Neutrophil (primary cell): ENCODE measurements around the gene SPAG16.
"Not testable (repeated sequence)": the region's sequence is repeated elsewhere in the genome, so short reads cannot be mapped to it uniquely, and the experiment has no call there.

ENCODE experiments used
- H3K27ac ChIP-seq: fragments of 200-600 bp; sonication (generic); 2 replicates; pipeline ENCODE4 v1.5.1; 2016; ENCODE audit warnings: mild to moderate bottlenecking, moderate library complexity
- H3K27me3 ChIP-seq: fragments of 200-600 bp; sonication (generic); 2 replicates; pipeline ENCODE4 v1.6.0; 2016; ENCODE audit warnings: mild to moderate bottlenecking
- H3K36me3 ChIP-seq: fragments of 200-600 bp; sonication (generic); 2 replicates; pipeline ENCODE4 v1.5.1; 2017
- H3K4me1 ChIP-seq, 2 experiments: fragments of 200-600 bp in 1 of 2; sonication (generic) in 1 of 2; 1 replicate in 1 of 2; 2 replicates in 1 of 2; pipeline versions ENCODE4 v1.5.1 to v1.6.1; 2013 to 2016; ENCODE audit warnings: low read depth in 1 of 2, low read length in 1 of 2, mild to moderate bottlenecking in 1 of 2, moderate library complexity in 1 of 2; ENCODE audit not compliant: control insufficient read depth in 1 of 2, insufficient read depth in 1 of 2
- H3K4me3 ChIP-seq, 2 experiments: fragments of 200-600 bp in 1 of 2; sonication (generic) in 1 of 2; 1 replicate in 1 of 2; 2 replicates in 1 of 2; pipeline ENCODE4 v1.5.1; 2013 to 2016; ENCODE audit warnings: low read depth in 1 of 2, low read length in 1 of 2, mild to moderate bottlenecking in 1 of 2, moderate library complexity in 1 of 2
- H3K9me3 ChIP-seq: fragments of 200-600 bp; sonication (generic); 2 replicates; pipeline ENCODE4 v1.5.1; 2016
- CTCF ChIP-seq: fragments of 200-600 bp; sonication (generic); IDR thresholded peaks from 2 replicates; pipeline ENCODE4 v1.5.1; 2016; ENCODE audit warnings: antibody characterized with exemption

Gene SPAG16

DNA sequence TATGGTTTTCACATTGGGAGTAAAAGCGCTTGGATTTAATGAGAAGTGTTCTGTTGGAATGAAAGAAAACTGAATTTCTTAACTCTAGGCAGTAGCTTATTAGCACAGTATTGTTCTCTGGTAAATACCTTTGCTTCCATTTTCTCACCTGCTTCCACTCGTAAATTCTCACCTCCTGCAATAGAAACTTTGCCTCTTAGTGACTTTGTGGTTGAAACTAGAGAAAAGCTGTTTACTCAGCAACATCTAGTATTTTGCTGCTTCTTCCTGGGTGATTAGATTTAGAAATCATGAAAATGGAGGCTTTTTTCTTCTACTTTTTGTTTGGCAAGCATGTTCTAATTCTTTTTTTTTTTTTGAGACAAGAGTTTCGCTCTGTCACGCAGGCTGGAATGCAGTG is 385.4 kb downstream of the SPAG16 start:
- Histone ChIP-seq H3K4me1 (no peaks in the 10 kb centered on the region), H3K36me3 (no peaks in the 10 kb centered on the region), H3K9me3 (peaks cover 3% of the 10 kb centered on the region), H3K4me3 (no peak overlapping the region), H3K27ac (no peak overlapping the region), H3K27me3 (no peaks in the 10 kb centered on the region)
- no peak for TF ChIP-seq CTCF

- Histone ChIP-seq H3K27me3 (no peaks in the 10 kb centered on the region), H3K9me3 (no peaks in the 10 kb centered on the region), H3K36me3 (no peaks in the 10 kb centered on the region), H3K27ac (no peak overlapping the region), H3K4me3 (no peak overlapping the region), H3K4me1 (no peaks in the 10 kb centered on the region)
- no peak for TF ChIP-seq CTCF
Observed at GRCh38 chr2:213678437-213679218, 394.4 kb downstream of the SPAG16 start.

DNA sequence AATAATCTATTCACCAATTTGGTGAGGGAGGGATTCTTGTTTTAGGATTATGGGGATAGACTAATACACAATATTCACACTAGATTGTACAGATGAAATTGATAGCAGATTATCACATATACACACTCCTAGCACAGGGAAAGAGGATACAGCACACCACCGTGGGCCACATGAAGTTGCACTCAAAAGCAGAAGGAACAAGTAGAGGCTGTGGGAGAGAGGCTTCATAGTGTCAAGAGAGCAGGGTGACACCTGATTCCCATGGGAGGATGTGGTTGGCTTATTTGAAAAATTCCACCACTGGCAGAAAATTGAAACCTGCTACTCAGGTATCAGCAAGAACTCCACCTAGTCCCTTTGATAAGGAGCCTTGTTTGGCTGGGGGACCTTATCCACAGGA is 395.6 kb downstream of the SPAG16 start:
- no peak for TF ChIP-seq CTCF

GRCh38 chr2:213682276-213682675 is 398.0 kb downstream of the SPAG16 start:
- H3K27ac ChIP-seq = no peak overlapping the region
- no peak for TF ChIP-seq CTCF
- H3K4me3 ChIP-seq = no peak overlapping the region
- no peaks in the 10 kb centered on the region for H3K4me1 ChIP-seq
- no peaks in the 10 kb centered on the region for H3K36me3 ChIP-seq
- H3K27me3 ChIP-seq = no peaks in the 10 kb centered on the region
- no peaks in the 10 kb centered on the region for H3K9me3 ChIP-seq

More for the DNA sequence above, 395.6 kb downstream of the SPAG16 start:
- no peaks in the 10 kb centered on the region for H3K4me1 ChIP-seq
- no peak overlapping the region for H3K27ac ChIP-seq
- H3K36me3 ChIP-seq = no peaks in the 10 kb centered on the region
- no peaks in the 10 kb centered on the region for H3K9me3 ChIP-seq
- H3K27me3 ChIP-seq = no peaks in the 10 kb centered on the region
- H3K4me3 ChIP-seq = no peak overlapping the region

DNA sequence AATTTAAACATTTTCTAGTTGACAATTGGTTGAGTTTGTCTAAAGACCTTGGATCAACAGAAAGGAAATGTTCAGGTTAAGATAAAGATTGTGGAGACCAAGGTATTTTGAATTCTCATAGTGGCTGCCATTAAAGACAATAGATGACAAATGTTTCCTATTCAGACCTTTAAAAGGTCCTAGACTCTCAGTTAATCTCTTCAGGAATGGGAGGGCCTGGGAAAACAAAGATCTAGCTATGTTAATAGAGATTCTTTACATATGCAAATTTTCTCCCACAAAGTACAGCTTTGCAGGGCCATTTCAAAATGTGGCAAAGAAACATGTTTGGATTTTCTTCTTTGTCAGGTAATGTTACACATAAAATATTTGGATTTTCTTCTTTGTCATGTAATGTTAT is 403.9 kb downstream of the SPAG16 start:
- Histone ChIP-seq H3K4me1 (no peaks in the 10 kb centered on the region), H3K27me3 (no peaks in the 10 kb centered on the region), H3K9me3 (no peaks in the 10 kb centered on the region), H3K36me3 (no peaks in the 10 kb centered on the region), H3K27ac (no peak overlapping the region), H3K4me3 (no peak overlapping the region)
- no peak for TF ChIP-seq CTCF

GRCh38 chr2:213688825-213689224 is 404.6 kb downstream of the SPAG16 start:
- not testable (repeated sequence) for H3K9me3 ChIP-seq, H3K27ac ChIP-seq, H3K4me3 ChIP-seq, H3K36me3 ChIP-seq, H3K4me1 ChIP-seq, H3K27me3 ChIP-seq
